H9 (cell line): ENCODE results near the gene FRRS1L. TPM values are rescaled to one million over a fixed set of nuclear protein-coding genes. Genes with fewer than 3 reads are reported as not detected.

Experiments used
- DNase-seq: peaks from one replicate; pipeline ENCODE4 v3.0.0-alpha.2; 2017
- H2AFZ ChIP-seq: one replicate; pipeline ENCODE4 v1.6.1; 2013; ENCODE audit warnings: mild to moderate bottlenecking, low read length, control low read depth, moderate library complexity
- H2AK5ac ChIP-seq: 2 replicates; pipeline ENCODE4 v1.6.1; 2013; ENCODE audit warnings: low read length, control low read depth, mixed read lengths; ENCODE audit not compliant: insufficient read length
- H2BK120ac ChIP-seq: one replicate; pipeline ENCODE4 v1.6.1; 2013; ENCODE audit warnings: low read depth, mild to moderate bottlenecking, low read length, control low read depth, inconsistent platforms; ENCODE audit not compliant: poor library complexity, severe bottlenecking
- H2BK12ac ChIP-seq: 2 replicates; pipeline ENCODE4 v1.6.1; 2013; ENCODE audit warnings: low read length, control low read depth, mixed read lengths, low read depth; ENCODE audit not compliant: insufficient read length
- H2BK15ac ChIP-seq: 2 replicates; pipeline ENCODE4 v1.6.1; 2013; ENCODE audit warnings: low read depth, low read length, control low read depth
- H2BK20ac ChIP-seq: one replicate; pipeline ENCODE4 v1.6.1; 2013; ENCODE audit warnings: low read depth, mild to moderate bottlenecking, low read length, control low read depth, inconsistent platforms; ENCODE audit not compliant: poor library complexity, severe bottlenecking
- H2BK5ac ChIP-seq: 2 replicates; pipeline ENCODE4 v1.6.1; 2013; ENCODE audit warnings: low read length, control low read depth, mixed read lengths; ENCODE audit not compliant: insufficient read length
- H3K14ac ChIP-seq: 2 replicates; pipeline ENCODE4 v1.6.1; 2013; ENCODE audit warnings: low read length, control low read depth; ENCODE audit not compliant: insufficient read depth
- H3K18ac ChIP-seq: 2 replicates; pipeline ENCODE4 v1.6.1; 2013; ENCODE audit warnings: low read depth, mild to moderate bottlenecking, mixed read lengths, low read length, control low read depth; ENCODE audit not compliant: insufficient read length
- H3K23ac ChIP-seq: 2 replicates; pipeline ENCODE4 v1.6.1; 2013; ENCODE audit warnings: low read length, control low read depth, mixed read lengths, low read depth; ENCODE audit not compliant: insufficient read length
- H3K23me2 ChIP-seq: 2 replicates; pipeline ENCODE4 v1.6.1; 2013; ENCODE audit warnings: low read depth, mild to moderate bottlenecking, mixed read lengths, low read length, control low read depth; ENCODE audit not compliant: insufficient read length, poor library complexity, severe bottlenecking
- H3K27ac ChIP-seq: 2 replicates; pipeline ENCODE4 v1.5.1; 2013; ENCODE audit warnings: low read length, control low read depth, mixed read lengths, low read depth; ENCODE audit not compliant: insufficient read length
- H3K27me3 ChIP-seq: 2 replicates; pipeline ENCODE4 v1.6.1; 2013; ENCODE audit warnings: low read length, control low read depth, inconsistent platforms; ENCODE audit not compliant: insufficient read depth
- H3K4ac ChIP-seq: 2 replicates; pipeline ENCODE4 v1.6.1; 2013; ENCODE audit warnings: low read depth, mild to moderate bottlenecking, control low read depth, inconsistent platforms, low read length, moderate library complexity
- H3K4me1 ChIP-seq: 2 replicates; pipeline ENCODE4 v1.6.1; 2013; ENCODE audit warnings: low read length, control low read depth, inconsistent platforms; ENCODE audit not compliant: insufficient read depth
- H3K4me2 ChIP-seq: 2 replicates; pipeline ENCODE4 v1.6.1; 2013; ENCODE audit warnings: low read length, control low read depth, mixed read lengths; ENCODE audit not compliant: insufficient read length, insufficient read depth
- H3K56ac ChIP-seq: 2 replicates; pipeline ENCODE4 v1.6.1; 2013; ENCODE audit warnings: low read depth, mild to moderate bottlenecking, mixed read lengths, low read length, control low read depth; ENCODE audit not compliant: insufficient read length
- H3K79me1 ChIP-seq: 2 replicates; pipeline ENCODE4 v1.6.1; 2013; ENCODE audit warnings: low read depth, mild to moderate bottlenecking, moderate library complexity, low read length, control low read depth, inconsistent platforms; ENCODE audit not compliant: insufficient read depth, poor library complexity, severe bottlenecking
- H3K79me2 ChIP-seq: 2 replicates; pipeline ENCODE4 v1.6.1; 2013; ENCODE audit warnings: low read length, control low read depth, inconsistent platforms; ENCODE audit not compliant: insufficient read depth
- H3K9ac ChIP-seq: 2 replicates; pipeline ENCODE4 v1.6.1; 2013; ENCODE audit warnings: low read length, control low read depth, mixed read lengths; ENCODE audit not compliant: insufficient read length; ENCODE audit errors: extremely low read depth
- H3K9me3 ChIP-seq: one replicate; pipeline ENCODE4 v1.6.1; 2013; ENCODE audit warnings: low read depth, low read length, inconsistent platforms; ENCODE audit not compliant: control insufficient read depth
- H3T11ph ChIP-seq: one replicate; pipeline ENCODE4 v1.6.1; 2013; ENCODE audit warnings: mild to moderate bottlenecking, low read length, control low read depth, inconsistent platforms
- H4K20me1 ChIP-seq: one replicate; pipeline ENCODE4 v1.6.1; 2013; ENCODE audit not compliant: control insufficient read depth, insufficient read length, insufficient read depth
- H4K5ac ChIP-seq: 2 replicates; pipeline ENCODE4 v1.6.1; 2013; ENCODE audit warnings: low read depth, mild to moderate bottlenecking, mixed read lengths, low read length, control low read depth; ENCODE audit not compliant: insufficient read length
- H4K8ac ChIP-seq: replicated peaks from 2 replicates; pipeline ENCODE4 v1.6.1; 2013; ENCODE audit warnings: low read length, control low read depth, mixed read lengths, low read depth; ENCODE audit not compliant: insufficient read length
- H4K91ac ChIP-seq: 2 replicates; pipeline ENCODE4 v1.6.1; 2013; ENCODE audit warnings: low read depth, mild to moderate bottlenecking, moderate library complexity, mixed read lengths, low read length, control low read depth; ENCODE audit not compliant: insufficient read length
- H3K27ac Mint-ChIP-seq, 3 experiments: 2 replicates in 2 of 3; 3 replicates in 1 of 3; pipeline ENCODE4 v1.8.0; 2020 to 2021; ENCODE audit warnings: mixed read lengths in 3 of 3, mild to moderate bottlenecking in 1 of 3, moderate library complexity in 1 of 3
- H3K27me3 Mint-ChIP-seq: 2 replicates; pipeline ENCODE4 v1.8.0; 2021; ENCODE audit warnings: low read depth, mild to moderate bottlenecking, moderate library complexity, mixed read lengths
- H3K36me3 Mint-ChIP-seq, 3 experiments: 2 replicates in 2 of 3; 3 replicates in 1 of 3; pipeline ENCODE4 v1.8.0; 2020 to 2021; ENCODE audit warnings: low read depth in 3 of 3, mixed read lengths in 3 of 3; ENCODE audit not compliant: insufficient read depth in 1 of 3
- H3K4me1 Mint-ChIP-seq, 2 experiments: 2 replicates each; pipeline ENCODE4 v1.8.0; 2020; ENCODE audit warnings: mixed read lengths in 2 of 2
- H3K4me3 Mint-ChIP-seq, 2 experiments: 2 replicates in 1 of 2; 3 replicates in 1 of 2; pipeline ENCODE4 v1.8.0; 2020 to 2021; ENCODE audit warnings: mild to moderate bottlenecking in 2 of 2, mixed read lengths in 2 of 2, moderate library complexity in 1 of 2
- H3K9me3 Mint-ChIP-seq, 2 experiments: 2 replicates in 1 of 2; 3 replicates in 1 of 2; pipeline ENCODE4 v1.8.0; 2020; ENCODE audit warnings: mild to moderate bottlenecking in 2 of 2, mixed read lengths in 2 of 2, moderate library complexity in 1 of 2
- WGBS: extraction: QIAGEN DNeasy Blood & Tissue Kit; methylation state at CpG from one replicate; pipeline ENCODE4 v1.1.7; 2013; ENCODE audit warnings: missing lambda C conversion rate, low lambda C conversion rate, mixed read lengths; ENCODE audit not compliant: insufficient read length; ENCODE audit errors: extremely low coverage; 5-methylcytosine and 5-hydroxymethylcytosine counted together
- total RNA-seq: library from RNA; stranded (reverse); gene quantifications from 2 replicates; pipeline ENCODE4 v1.2.1, GENCODE V29; 2021
- TF ChIP-seq, protein P1 (sequence below): fragments of 200-600 bp; sonication (generic); conservative IDR thresholded peaks from 3 replicates; pipeline ENCODE4 v1.8.0; 2021; ENCODE audit warnings: antibody characterized with exemption, mild to moderate bottlenecking

FRRS1L gene
- total RNA-seq, 1 experiment from 2014 or later: 3.3 TPM

DNA sequence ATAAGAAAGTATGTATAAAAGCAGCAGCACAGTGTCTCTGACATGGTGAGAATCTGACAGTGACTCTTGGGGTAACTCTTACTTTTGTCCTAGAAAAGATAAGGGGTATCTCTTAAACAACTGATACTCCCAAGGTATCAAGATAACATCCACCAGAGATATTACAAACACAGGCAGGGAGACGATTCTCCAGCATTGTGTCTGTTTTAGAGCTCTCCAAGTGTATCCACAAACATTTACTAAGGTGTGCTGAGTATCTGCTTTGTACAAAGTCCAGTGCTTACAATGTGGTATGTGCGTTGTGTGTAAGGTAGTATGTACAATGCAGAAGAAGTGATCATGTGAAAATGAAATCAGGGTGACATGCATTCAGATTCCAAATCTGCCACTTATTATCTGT lies 42.9 kb downstream of the FRRS1L start:
- Histone ChIP-seq H3K4ac (no peak overlapping the region), H2BK15ac (no peak overlapping the region), H3K14ac (no peak overlapping the region), H2BK12ac (no peak overlapping the region), H3K56ac (no peak overlapping the region), H2AK5ac (no peak overlapping the region), H3K18ac (no peak overlapping the region), H3K23ac (no peak overlapping the region), H3T11ph (no peak overlapping the region), H2BK5ac (no peak overlapping the region), H3K23me2 (peaks cover 1% of the 10 kb centered on the region), H3K9me3 (no peaks in the 10 kb centered on the region), H3K79me2 (peaks cover 2% of the 10 kb centered on the region), H3K9ac (no peak overlapping the region), H3K79me1 (no peaks in the 10 kb centered on the region), H4K5ac (no peak overlapping the region), H2BK120ac (no peak overlapping the region), H4K20me1 (no peaks in the 10 kb centered on the region), H3K4me1 (peaks cover 3% of the 10 kb centered on the region; the same call in 1 of the 2 replicates), H3K27me3 (no peaks in the 10 kb centered on the region), H4K91ac (no peak overlapping the region), H2AFZ (no peak overlapping the region), H3K27ac (no peak overlapping the region), H2BK20ac (no peak overlapping the region), H3K4me2 (no peak overlapping the region), H4K8ac (no peak overlapping the region)
- no peak for DNase-seq
- no peak overlapping the region for H3K4me3 Mint-ChIP-seq
- H3K9me3 Mint-ChIP-seq: no peaks in the 10 kb centered on the region
- no CpG with 5 or more reads among the region's 2 CpGs for WGBS
- no peaks in the 10 kb centered on the region for H3K27me3 Mint-ChIP-seq
- peaks cover 13% of the 10 kb centered on the region in 2 experiments for H3K4me1 Mint-ChIP-seq
- H3K27ac Mint-ChIP-seq: no peak overlapping the region
- no peaks in the 10 kb centered on the region for H3K36me3 Mint-ChIP-seq
- TF ChIP-seq, protein P1, sequence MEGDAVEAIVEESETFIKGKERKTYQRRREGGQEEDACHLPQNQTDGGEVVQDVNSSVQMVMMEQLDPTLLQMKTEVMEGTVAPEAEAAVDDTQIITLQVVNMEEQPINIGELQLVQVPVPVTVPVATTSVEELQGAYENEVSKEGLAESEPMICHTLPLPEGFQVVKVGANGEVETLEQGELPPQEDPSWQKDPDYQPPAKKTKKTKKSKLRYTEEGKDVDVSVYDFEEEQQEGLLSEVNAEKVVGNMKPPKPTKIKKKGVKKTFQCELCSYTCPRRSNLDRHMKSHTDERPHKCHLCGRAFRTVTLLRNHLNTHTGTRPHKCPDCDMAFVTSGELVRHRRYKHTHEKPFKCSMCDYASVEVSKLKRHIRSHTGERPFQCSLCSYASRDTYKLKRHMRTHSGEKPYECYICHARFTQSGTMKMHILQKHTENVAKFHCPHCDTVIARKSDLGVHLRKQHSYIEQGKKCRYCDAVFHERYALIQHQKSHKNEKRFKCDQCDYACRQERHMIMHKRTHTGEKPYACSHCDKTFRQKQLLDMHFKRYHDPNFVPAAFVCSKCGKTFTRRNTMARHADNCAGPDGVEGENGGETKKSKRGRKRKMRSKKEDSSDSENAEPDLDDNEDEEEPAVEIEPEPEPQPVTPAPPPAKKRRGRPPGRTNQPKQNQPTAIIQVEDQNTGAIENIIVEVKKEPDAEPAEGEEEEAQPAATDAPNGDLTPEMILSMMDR: no peak
